ENCODE results near the gene KCNQ1. TPM values are rescaled to one million over a fixed set of nuclear protein-coding genes. Genes with fewer than 3 reads are reported as not detected.
A peak's percentile ranks its signal among the peaks of the same experiment; 100 is the strongest.

The KCNQ1 gene
- total RNA-seq, 1 experiment from 2014 or later = not detected

- Mint-ChIP-seq H3K4me3 (ENCODE audit: unreplicated experiment) (no peak overlapping the region), H3K27me3 (ENCODE audit: insufficient read depth, unreplicated experiment) (peaks cover 12% of the 10 kb centered on the region), H3K9me3 (ENCODE audit: unreplicated experiment) (peaks cover 56% of the 10 kb centered on the region), H3K27ac (ENCODE audit: low read depth, unreplicated experiment) (no peak overlapping the region), H3K36me3 (ENCODE audit: insufficient read depth, unreplicated experiment) (peaks cover 17% of the 10 kb centered on the region), H3K4me1 (ENCODE audit: insufficient read depth, unreplicated experiment) (no peaks in the 10 kb centered on the region)
- CTCF ChIA-PET = interaction anchor here (0.8 to 1.5 kb wide), 2 partner anchors 11 to 265 kb away, joined by 3 read pairs; no protein-coding TSS in a partner anchor
- POLR2A ChIA-PET = no interaction called here
- BruUV-seq (replicated peaks) = no TSS peak
- intact Hi-C loops (cut with micrococcal nuclease) = no loop called here
- DNase-seq (ENCODE audit: unreplicated experiment) = no peak
- no peak for TF ChIP-seq CTCF (IDR thresholded peaks at IDR 0.05; ENCODE audit: unreplicated experiment)
These were observed 373.7 kb downstream of the KCNQ1 start for GRCh38 chr11:2818503-2818902.

- Mint-ChIP-seq H3K4me3 (ENCODE audit: unreplicated experiment) (no peak overlapping the region), H3K27me3 (ENCODE audit: insufficient read depth, unreplicated experiment) (peaks cover 4% of the 10 kb centered on the region), H3K4me1 (ENCODE audit: insufficient read depth, unreplicated experiment) (peaks cover 7% of the 10 kb centered on the region), H3K27ac (ENCODE audit: low read depth, unreplicated experiment) (no peak overlapping the region), H3K9me3 (ENCODE audit: unreplicated experiment) (peaks cover 50% of the 10 kb centered on the region), H3K36me3 (ENCODE audit: insufficient read depth, unreplicated experiment) (peaks cover 17% of the 10 kb centered on the region)
- DNase-seq (ENCODE audit: unreplicated experiment) = no peak
- CTCF ChIA-PET = interaction anchor here (1.5 kb wide), 1 partner anchor 266 kb away, joined by 3 read pairs; no protein-coding TSS in a partner anchor
- intact Hi-C loops (cut with micrococcal nuclease) = no loop called here
- BruUV-seq (replicated peaks) = no TSS peak
- POLR2A ChIA-PET = no interaction called here
- TF ChIP-seq CTCF (IDR thresholded peaks at IDR 0.05; ENCODE audit: unreplicated experiment) = no peak
These were observed 374.5 kb downstream of the KCNQ1 start for GRCh38 chr11:2819316-2819715.

GRCh38 chr11:2820976-2821375 lies 376.2 kb downstream of the KCNQ1 start:
- Mint-ChIP-seq H3K9me3 (ENCODE audit: unreplicated experiment) (peaks cover 42% of the 10 kb centered on the region), H3K4me1 (ENCODE audit: insufficient read depth, unreplicated experiment) (peaks cover 23% of the 10 kb centered on the region), H3K27me3 (ENCODE audit: insufficient read depth, unreplicated experiment) (no peaks in the 10 kb centered on the region), H3K27ac (ENCODE audit: low read depth, unreplicated experiment) (peak overlapping the region; percentile 56), H3K4me3 (ENCODE audit: unreplicated experiment) (no peak overlapping the region), H3K36me3 (ENCODE audit: insufficient read depth, unreplicated experiment) (peaks cover 17% of the 10 kb centered on the region)
- TF ChIP-seq CTCF (IDR thresholded peaks at IDR 0.05; ENCODE audit: unreplicated experiment) = no peak
- intact Hi-C loops (cut with micrococcal nuclease) = no loop called here
- ChIA-PET POLR2A (no interaction called here), CTCF (interaction anchor here (0.8 kb wide), 1 partner anchor 288 kb away, joined by 3 read pairs; no protein-coding TSS in a partner anchor)
- no peak for DNase-seq (ENCODE audit: unreplicated experiment)
- BruUV-seq (replicated peaks) = no TSS peak

- Mint-ChIP-seq H3K4me1 (ENCODE audit: insufficient read depth, unreplicated experiment) (peaks cover 33% of the 10 kb centered on the region), H3K27me3 (ENCODE audit: insufficient read depth, unreplicated experiment) (no peaks in the 10 kb centered on the region), H3K9me3 (ENCODE audit: unreplicated experiment) (peaks cover 38% of the 10 kb centered on the region), H3K27ac (ENCODE audit: low read depth, unreplicated experiment) (peak overlapping the region; percentile 77), H3K4me3 (ENCODE audit: unreplicated experiment) (no peak overlapping the region), H3K36me3 (ENCODE audit: insufficient read depth, unreplicated experiment) (peaks cover 17% of the 10 kb centered on the region)
- TF ChIP-seq CTCF (IDR thresholded peaks at IDR 0.05; ENCODE audit: unreplicated experiment) = no peak
- ChIA-PET POLR2A (no interaction called here), CTCF (interaction anchor here (1.0 to 1.1 kb wide), 2 partner anchors 289 to 290 kb away, joined by 3 to 5 read pairs; no protein-coding TSS in a partner anchor)
- no peak for DNase-seq (ENCODE audit: unreplicated experiment)
- BruUV-seq (replicated peaks) = no TSS peak
- intact Hi-C loops (cut with micrococcal nuclease) = no loop called here
These were observed 377.1 kb downstream of the KCNQ1 start for GRCh38 chr11:2821891-2822290.

All from MCF 10A (cell line).